ENCODE results near the gene CGNL1. TPM values are rescaled to one million over a fixed set of nuclear protein-coding genes. Genes with fewer than 3 reads are reported as not detected.

Gene CGNL1
- total RNA-seq, 1 experiment from 2014 or later = 3.4 TPM

DNA sequence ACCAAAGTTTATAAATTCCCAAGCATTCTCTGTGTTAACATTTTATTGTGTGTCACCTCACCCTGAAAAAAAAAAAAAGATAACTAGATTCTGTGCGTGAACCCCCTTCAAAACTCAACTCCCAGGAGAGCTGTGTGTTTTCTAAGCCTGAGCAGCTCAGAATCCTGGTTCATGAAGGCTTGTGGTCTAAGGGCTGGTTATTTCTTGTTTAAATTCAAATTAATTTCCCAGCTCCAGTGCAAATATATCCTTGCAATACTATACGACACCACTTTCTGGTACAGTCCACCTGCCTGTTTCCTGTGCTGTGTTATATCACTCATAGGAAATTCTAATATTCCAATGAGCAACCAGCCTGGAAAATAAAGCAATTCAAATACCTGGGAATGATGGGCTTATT, 192.0 kb downstream of the CGNL1 start:
- no peak for DNase-seq (ENCODE audit: low spot score)

DNA sequence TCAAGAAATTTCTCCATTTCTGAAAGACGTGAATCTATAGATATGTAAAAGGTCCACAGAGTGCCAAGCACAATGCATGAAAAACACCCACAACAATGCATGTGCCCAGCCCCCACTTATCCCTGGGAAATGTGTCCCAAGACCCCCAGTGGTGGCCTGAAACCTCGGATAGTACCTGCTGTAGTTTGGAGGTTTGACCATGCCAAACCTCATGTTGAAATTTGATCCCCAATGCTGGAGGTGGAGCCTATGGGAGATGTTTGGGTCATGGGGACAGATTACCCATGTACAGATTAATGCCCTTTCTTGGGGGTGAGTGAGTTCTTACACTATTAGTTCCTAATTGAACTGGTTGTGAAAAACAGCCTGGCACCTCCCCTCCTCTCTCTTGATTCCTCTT, 194.0 kb downstream of the CGNL1 start:
- DNase-seq (ENCODE audit: low spot score) = no peak

DNA sequence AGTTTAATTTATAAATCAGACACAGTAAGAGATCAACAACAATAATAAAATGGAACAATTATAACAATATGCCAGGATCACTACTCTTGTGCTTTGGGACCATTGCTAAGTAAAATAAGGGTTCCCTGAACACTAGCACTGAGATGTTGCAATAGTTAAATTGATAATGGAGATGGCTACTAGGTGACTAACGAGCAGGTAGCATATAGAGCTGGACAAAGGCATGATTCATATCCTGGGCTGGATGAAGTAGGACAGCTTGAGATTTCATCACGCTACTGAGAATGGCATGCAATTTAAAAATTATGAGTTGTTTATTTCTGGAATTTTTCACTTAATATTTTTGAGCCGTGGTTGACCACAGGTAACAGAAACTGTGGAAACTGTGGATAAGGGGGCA, 194.7 kb downstream of the CGNL1 start:
- DNase-seq (ENCODE audit: low spot score) = peak; percentile 70

DNA sequence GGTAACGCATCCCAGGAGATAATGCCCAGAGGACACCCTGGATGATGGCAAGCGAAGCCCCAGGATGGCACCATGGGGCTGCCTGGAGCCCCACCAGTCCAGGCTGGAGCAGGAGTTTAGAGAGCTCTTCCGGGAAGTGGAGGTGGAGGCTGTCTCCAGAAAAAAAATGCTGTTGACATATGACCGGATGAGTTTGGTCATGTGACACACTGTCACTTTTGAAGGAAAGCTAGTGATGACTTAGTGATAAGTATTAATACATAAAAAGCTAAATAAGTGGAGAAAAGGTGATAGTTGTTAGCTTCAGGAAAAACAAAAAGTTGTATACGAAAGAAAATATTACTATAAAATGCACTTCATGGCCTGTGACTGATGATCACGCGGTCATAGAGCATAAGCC, 195.4 kb downstream of the CGNL1 start:
- no peak for DNase-seq (ENCODE audit: low spot score)

DNA sequence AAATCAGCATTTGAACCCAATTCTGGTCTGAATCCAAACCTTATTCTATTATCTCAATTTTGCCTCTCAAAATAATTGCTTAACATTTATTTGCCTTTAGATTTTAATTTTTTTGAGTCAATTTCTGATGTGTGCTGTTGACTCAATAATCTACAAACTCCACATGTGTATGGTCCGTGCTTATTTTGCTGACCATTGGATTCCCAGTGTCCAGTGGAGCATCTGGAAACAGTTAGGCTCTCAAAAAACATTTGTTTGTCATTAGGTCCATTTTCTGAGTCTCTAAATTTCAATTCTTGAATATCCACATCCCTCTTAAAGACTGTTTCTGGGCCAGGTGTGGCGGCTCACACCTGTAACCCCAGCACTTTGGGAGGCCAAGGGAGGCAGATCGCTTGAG, 196.2 kb downstream of the CGNL1 start:
- DNase-seq (ENCODE audit: low spot score) = no peak

DNA sequence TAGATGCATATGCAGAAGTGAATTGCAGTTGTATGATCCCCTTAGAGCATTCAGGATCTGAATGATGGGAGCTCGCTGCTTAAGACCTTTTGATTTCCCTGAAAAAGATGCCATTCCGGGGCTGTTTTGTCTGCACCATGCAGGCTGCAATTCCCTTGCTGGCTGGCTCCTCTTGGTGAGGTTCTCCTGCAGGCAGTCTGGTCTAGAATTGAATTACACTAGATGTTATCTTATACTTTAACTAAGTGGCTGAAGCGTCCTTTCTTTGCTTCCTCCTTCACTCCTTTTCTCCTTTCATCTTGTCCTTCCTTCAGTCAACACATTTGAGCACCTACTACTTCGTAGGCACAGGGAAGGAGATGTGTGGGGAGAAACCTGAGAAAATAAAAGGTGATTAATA, 196.8 kb downstream of the CGNL1 start:
- no peak for DNase-seq (ENCODE audit: low spot score)

DNA sequence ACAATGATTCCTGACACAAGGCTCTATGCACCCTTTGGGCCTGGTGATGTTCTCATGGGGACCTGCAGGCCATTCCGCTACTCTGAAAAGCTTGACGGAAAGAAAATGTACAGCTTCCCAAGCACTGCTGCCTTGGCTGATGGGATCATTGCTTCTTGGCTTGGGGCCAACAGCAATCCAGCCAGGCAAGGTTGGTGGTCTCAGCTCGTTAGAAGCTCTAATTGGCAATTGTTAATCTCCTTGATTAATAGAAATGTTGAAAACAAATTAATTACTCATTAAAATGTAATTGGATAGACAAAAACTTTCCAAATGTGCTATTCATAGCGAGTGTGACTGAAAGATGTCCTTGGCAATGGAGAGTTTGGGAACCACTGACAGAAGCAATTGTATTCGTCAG, 199.1 kb downstream of the CGNL1 start:
- no peak for DNase-seq (ENCODE audit: low spot score)

DNA sequence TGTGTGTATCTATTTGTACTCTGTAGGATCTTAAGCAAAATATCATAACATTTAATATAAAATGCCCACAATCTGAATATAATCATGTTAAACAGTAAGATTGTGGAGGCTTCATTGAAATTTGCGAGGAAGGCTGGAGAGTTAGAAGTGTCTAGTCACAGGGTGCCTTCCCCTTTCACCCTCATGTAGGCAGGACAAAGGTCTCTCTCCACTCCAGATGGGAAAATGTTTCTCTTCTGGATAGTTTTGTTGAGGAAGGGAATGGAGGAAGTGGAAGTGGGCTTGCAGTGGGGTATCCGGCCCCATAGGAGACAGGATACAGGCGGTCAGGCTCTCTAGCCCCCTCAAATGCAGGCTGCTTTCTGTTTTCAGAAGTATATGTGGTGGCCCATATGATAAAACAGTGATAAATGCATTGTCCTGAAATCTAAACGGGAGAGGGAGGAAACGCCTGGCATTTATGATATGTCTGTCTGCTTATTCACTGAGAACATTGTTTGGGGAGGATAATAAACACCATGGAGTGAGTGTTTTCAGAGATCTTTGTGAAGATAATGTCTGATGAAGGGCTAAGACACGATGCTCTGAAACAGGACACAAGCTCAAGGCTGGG, 202.1 kb downstream of the CGNL1 start:
- no peak for DNase-seq (ENCODE audit: low spot score)

DNA sequence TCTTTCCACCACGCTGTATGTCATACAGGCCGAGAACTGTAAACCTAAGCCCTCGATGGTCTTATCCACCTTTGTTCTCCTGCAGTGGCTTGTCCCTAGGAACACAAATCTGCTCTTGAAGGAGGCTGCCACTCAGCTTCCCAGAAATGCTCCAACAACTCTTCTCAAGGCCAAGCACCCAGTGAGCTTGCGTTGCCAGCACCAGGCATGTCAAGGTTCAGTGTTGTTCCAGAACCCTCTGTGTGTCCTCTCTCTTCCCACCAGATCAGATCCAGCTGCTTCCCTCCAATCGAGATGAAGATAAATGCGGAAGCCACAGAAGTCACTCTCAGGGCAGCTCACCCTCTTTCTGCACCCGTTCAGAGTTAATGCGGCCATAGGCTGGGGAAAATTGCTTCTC, 204.1 kb downstream of the CGNL1 start:
- DNase-seq (ENCODE audit: low spot score) = no peak

DNA sequence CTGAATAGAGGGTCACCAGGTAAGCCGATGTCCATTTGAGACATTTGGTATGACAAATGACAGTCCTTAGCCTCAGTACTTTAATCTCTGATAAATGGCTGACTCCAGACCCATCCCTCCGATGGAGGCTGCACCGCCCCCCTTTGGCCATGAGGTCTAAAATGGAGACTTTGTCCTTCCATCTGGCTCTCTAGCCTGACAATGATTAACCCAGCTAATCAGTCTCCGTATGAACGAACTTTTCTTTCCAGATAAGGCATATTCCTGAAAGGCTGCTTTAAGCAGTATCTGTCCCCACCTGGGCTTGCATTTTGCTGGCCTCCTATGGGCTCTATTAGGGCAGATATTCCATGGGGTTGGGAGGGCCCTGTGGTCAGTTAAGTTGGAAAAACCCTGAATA, 204.6 kb downstream of the CGNL1 start:
- no peak for DNase-seq (ENCODE audit: low spot score)

DNA sequence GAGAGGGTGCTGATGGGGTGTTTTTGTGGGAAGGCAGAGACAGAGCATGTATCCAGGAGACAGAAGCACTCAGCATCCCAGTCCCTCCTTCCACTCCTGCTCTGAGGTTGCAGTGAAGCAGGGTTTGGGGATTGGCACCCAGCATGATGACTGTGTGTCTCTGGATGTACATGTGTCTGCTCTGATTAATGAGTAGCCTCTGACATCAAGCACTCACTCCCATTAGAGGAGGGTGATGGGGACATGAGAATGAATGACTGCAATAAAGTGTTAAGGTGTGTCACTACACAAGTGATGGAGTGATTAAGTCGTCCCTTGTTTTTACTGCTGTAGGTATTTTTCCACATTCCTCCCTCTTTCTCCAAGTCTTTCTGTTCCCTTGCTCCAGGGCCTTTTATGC, 205.8 kb downstream of the CGNL1 start:
- no peak for DNase-seq (ENCODE audit: low spot score)

DNA sequence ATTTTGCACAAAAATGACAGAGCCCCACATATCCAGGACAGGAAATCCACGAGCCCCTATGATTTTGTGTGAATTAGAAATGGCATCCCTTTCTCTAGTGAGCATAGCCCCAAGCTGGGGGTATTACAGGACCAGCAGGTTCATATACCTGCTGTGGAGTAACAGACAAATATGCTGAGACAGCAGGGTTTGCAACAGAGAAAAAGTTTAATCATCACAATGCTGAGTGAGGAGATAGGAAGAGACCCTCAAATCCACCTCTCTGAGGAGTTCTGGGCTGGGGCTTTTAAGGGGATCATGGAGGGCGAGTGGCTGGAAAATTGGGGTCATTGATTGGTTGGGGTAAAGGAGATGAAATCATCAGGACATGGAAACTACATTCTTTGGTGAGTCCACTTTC, 207.0 kb downstream of the CGNL1 start:
- DNase-seq (ENCODE audit: low spot score) = no peak

DNA sequence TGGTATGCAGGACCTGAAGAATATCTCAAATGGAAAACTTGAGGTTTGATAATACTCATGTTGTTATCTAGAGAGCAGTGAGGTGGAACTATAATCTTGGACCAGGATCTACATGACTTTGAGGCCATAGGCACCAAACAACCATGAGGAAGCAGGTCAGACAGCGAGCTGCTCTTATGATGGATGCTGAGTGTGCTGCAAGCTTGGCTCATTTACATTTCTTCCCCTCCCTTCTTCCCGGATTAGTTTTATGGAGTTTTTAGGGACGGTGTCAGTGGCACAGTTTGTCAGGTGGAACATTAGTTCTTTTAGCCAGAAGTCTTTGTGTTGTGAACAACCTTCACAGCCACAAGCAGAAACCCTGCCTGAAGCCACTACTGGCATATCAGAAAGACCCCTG, 207.4 kb downstream of the CGNL1 start:
- no peak for DNase-seq (ENCODE audit: low spot score)

DNA sequence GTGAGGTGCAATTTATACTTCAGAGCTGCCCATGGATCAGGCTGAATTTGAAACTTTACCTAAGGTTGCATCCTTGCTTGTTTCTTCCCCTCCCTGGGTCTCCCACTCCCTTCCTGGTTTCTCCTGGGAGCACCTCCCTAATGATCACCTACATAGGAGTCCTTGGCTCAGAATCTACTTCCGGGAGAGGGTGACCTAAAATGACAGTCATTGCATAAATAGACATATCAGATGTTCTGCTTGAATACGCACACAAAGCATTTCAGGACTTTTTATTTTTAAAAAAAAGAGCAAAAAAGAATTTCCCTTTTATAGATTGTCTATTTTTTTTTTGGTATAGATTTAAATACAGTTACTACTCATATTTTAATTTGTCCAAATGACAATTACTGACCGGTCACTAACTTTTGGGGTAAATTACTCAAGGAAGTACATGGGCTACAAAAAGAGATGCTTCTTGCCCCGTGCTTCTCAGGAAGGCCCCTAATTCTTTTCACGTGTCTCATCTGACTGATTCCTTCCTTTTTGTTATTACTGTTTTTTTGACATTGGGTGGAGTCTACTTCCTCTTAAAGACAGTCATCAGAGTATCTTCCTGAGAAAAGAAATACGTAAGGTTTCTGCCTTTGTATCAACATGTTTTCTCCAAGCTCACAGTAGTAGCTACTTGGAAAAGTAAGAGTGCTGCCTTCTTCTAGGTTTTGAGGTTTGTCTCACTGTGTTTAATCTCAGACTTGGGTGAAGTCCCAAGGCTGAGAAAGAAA, 210.5 kb downstream of the CGNL1 start:
- DNase-seq (ENCODE audit: low spot score) = peak; percentile 36

DNA sequence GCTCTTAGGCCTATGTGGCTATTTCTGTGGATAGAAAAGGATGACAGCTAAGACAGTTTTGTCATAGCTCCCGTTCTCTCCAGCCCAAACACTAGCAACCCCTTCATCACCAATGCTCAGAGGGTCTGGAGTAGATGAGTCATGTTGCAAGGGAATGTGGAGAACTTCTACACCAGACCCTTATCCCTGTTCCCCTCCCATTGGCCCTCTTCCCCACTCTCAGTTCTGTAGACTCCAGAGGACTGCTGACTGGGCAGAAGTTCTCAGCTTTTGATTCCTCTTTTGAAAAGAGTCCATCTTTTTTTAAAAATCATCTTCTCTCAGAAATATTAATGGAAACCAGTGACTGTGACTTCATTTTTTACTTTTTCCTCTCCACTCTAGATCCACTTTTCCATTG, 213.0 kb downstream of the CGNL1 start:
- no peak for DNase-seq (ENCODE audit: low spot score)

DNA sequence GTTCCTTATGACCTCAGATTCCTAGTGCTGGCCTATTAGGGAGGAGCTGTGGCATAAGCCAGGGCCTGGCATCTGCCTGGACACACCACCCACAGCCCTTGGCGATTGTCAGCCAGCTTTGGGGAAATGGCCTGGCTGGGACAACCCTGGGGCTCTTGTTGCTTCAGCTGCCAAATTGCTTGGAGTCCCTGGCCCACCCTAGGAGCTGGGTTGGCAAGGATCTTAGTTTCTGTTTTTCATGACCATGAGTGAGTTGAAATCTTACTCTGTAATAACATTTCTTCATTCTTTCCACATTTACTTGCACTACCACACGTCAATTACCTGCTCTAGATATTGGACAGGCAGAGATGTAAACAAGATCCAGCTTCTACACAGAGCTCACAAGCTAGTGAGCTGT, 213.4 kb downstream of the CGNL1 start:
- DNase-seq (ENCODE audit: low spot score) = no peak

DNA sequence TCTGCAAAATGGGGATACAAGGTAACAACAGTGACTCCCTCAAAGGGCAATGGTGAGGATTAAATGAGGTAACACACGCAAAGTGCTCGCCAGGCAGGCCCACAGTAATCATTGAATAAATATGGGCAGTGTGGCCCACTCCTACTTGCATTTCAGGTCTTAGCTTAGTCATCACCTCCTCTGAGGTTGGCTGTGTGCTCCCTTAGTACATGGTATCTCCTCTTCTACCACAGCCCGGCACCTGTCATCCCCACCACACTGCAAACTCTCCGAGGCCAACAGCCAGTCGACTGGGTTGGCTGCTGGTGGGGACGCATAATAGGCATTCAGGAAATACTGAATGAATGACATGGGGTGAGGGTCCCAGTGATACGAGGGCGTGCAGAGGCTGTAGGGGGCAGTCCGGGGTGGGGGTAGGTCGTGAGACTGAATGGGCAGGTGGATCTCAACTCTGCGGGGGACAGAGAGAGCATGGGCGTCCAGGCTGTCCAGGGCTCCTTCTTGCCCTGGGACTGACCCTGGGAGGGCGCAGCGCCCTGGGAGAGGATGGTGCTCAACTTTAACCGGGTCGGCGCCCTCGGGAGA, 215.0 kb downstream of the CGNL1 start:
- no peak for DNase-seq (ENCODE audit: low spot score)

DNA sequence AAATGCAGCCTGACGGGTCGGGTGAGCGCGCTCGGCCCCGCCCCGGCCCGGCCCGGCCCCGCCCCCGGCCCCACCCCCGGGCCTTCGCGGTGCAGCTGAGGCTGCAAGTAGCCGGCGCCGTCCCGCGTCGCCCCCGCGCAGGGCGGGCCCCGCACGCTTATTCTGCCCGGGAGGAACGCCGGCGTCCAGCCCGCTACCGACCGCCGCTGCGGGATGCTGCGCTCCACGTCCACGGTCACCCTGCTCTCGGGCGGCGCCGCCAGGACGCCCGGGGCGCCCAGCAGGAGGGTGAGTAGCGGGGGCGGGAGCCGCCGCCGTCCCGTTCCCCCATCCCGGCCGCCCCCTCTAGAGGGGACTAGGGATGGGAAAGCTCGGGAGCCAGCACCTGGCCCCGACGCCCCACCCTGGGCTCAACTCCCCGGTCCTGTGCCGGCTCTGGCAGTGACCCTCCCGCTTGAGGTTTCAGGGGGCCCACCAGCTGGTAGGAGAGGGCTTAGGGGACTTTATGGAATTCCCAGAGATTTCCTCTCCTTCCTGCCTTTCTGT, 215.6 kb downstream of the CGNL1 start, which contains the start of gene MYZAP:
Gene MYZAP, plus strand, starts transcription at position 83 of the 546 bp plus-strand sequence. Its CDS starts 131 bp downstream, at position 214.
- DNase-seq (ENCODE audit: low spot score) = no peak

DNA sequence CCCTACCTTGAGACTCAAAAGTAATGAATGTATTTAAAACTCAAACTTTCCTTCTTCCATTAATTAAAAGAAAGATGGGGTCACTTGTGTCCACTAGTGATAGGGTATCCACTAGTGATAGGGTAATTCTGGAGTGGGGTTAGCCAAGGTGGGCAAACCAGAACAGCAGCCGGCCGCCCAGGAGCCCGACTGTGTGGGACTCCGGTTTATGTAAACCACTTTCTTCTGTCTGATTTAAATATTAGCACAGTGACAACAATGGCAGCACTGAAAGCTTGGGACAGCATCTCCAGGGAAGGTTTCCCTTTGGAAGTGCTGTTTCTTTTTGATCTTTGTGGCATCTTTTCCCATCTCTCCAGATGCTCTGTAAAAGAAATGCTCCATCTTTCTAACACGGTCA, 216.1 kb downstream of the CGNL1 start:
- DNase-seq (ENCODE audit: low spot score) = no peak

DNA sequence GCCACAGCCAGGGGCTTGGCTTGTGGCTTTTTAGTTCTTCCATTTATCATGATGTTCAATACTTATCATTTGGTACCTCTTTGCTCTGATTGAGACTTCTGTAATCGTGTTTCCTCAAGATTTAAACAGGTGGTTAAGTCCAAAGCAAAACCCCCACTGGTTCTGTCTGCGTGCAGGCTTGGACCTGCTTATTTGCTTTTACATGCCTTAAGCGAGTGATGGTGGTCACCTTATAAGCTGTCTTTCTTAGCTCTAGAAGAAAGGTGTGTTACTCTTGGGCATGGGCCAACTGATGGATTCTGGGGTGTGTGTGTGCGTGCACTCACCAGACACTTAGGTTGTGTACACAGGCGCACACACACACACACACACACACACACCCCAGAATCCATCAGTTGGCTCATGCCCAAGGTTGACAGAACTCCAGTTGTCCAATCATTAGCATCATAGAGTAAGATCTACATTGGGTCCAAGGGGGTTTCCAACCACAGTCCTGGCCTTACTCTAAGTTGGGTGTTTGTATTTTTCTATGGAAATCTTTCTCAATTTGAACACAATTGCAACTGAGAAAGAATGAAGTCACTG, 216.6 kb downstream of the CGNL1 start:
- no peak for DNase-seq (ENCODE audit: low spot score)

DNA sequence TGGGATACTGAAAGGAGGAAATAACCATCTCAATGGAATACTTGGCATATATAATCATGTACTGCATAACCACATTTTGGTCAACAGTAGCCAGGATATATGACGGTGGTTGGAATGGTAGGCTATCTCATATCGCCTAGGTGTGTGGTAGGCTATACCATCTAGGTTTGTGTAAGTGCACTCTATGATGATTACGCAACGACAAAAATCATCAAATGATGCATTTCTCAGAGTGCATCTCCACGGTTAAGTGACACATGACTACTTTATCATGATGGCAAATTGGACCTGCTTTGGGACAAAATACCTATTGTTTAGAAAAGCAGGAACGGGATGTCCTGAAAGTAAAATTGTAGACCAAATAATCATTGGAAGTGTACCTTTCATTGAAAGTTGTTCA, 218.2 kb downstream of the CGNL1 start:
- no peak for DNase-seq (ENCODE audit: low spot score)

DNA sequence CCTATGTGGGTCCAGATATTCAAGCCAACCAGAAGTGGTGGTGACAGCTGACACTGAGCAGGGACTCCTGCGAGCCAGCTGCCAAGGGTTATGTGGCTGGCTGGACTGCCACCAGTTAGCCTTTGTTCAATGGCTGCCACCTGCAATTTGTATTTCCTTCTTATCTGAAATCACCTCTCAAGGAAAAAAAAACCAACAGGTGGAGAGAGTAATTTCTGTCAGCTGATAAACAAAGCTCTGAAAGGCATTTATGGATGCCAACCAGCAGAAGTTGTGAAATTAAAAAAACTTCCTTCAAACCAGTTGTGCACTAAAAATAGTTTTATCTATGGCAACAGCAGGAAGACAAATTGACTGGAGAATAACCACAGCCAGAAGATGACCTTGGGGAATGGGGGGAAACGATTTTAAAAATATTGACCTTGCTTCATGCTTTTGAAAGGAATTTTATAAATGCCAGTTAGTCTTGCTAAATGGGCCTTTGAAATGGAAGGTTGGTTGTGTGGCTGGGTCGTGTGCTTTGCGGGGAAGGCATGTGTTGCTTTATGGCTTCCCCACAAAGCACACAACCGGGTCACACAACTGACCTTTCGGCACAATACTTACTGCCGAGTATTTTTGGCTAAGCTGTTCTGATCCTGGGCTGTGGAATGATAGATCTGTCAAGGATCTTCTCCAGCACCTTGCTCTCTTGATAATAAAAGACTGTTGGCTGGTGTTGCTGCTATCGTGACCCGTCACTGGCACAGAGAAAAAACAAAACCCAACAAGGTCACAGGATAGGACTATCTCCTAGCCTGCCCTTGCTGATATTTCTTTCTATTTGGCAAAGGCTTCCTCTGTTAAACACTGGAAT, 218.9 kb downstream of the CGNL1 start:
- DNase-seq (ENCODE audit: low spot score) = no peak

All from A172 (cell line).